ENCODE results near the gene FTL. TPM values are rescaled to one million over a fixed set of nuclear protein-coding genes. Genes with fewer than 3 reads are reported as not detected.
A peak's percentile ranks its signal among the peaks of the same experiment; 100 is the strongest.
"Not testable (repeated sequence)": the region's sequence is repeated elsewhere in the genome, so short reads cannot be mapped to it uniquely, and the experiment has no call there.

The FTL gene
- total and polyA plus RNA-seq, 2 experiments from 2014 or later, result 8,878 to 15,987 TPM

DNA sequence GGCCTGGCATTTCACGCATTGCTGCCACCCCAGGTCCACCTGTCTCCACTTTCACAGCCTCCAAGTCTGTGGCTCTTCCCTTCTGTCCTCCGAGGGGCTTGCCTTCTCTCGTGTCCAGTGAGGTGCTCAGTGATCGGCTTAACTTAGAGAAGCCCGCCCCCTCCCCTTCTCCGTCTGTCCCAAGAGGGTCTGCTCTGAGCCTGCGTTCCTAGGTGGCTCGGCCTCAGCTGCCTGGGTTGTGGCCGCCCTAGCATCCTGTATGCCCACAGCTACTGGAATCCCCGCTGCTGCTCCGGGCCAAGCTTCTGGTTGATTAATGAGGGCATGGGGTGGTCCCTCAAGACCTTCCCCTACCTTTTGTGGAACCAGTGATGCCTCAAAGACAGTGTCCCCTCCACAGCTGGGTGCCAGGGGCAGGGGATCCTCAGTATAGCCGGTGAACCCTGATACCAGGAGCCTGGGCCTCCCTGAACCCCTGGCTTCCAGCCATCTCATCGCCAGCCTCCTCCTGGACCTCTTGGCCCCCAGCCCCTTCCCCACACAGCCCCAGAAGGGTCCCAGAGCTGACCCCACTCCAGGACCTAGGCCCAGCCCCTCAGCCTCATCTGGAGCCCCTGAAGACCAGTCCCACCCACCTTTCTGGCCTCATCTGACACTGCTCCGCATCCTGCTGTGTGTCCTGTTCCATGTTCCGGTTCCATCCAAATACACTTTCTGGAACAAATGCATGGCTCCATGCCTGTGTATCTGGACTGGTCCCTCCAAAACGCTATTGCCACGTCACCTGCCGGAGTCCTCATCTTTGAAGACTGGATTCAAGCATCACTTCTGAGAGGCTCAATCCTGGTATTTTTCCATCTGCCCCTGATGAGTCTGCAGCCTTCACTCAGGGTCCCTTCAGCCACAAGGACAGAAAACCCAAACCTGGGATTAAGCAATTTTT lies 42.3 kb upstream of the FTL start:
- H3K79me2 ChIP-seq, result no peaks in the 10 kb centered on the region
- H3K27me3 ChIP-seq, result no peaks in the 10 kb centered on the region
- H3K9me2 ChIP-seq (replicated peaks; ENCODE audit: insufficient read depth), result no peaks in the 10 kb centered on the region
- H3K36me3 ChIP-seq (replicated peaks; ENCODE audit: insufficient read depth, low read depth), result no peaks in the 10 kb centered on the region
- no peaks in the 10 kb centered on the region for H4K20me1 ChIP-seq (ENCODE audit: insufficient read depth, poor library complexity, severe bottlenecking)
- H3K4me1 ChIP-seq (ENCODE audit: insufficient read depth), result no peaks in the 10 kb centered on the region
- H3K4me2 ChIP-seq, result no peak overlapping the region
- H3K27ac ChIP-seq, result no peak overlapping the region
- 91% methylated on average over 17 of the region's 18 CpGs for WGBS (ENCODE audit: low lambda C conversion rate, missing lambda C conversion rate)
- DNase-seq (ENCODE audit: low spot score), result no peak
- H3K4me3 ChIP-seq, result no peak overlapping the region
- no peak overlapping the region for H2AFZ ChIP-seq
- no peak for TF ChIP-seq EZH2phosphoT487 (IDR thresholded peaks at IDR 0.05; ENCODE audit: low read depth, severe bottlenecking, unreplicated experiment)
- TF ChIP-seq, protein P1, sequence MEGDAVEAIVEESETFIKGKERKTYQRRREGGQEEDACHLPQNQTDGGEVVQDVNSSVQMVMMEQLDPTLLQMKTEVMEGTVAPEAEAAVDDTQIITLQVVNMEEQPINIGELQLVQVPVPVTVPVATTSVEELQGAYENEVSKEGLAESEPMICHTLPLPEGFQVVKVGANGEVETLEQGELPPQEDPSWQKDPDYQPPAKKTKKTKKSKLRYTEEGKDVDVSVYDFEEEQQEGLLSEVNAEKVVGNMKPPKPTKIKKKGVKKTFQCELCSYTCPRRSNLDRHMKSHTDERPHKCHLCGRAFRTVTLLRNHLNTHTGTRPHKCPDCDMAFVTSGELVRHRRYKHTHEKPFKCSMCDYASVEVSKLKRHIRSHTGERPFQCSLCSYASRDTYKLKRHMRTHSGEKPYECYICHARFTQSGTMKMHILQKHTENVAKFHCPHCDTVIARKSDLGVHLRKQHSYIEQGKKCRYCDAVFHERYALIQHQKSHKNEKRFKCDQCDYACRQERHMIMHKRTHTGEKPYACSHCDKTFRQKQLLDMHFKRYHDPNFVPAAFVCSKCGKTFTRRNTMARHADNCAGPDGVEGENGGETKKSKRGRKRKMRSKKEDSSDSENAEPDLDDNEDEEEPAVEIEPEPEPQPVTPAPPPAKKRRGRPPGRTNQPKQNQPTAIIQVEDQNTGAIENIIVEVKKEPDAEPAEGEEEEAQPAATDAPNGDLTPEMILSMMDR (IDR thresholded peaks at IDR 0.05; ENCODE audit: poor library complexity), result no peak
- no peaks in the 10 kb centered on the region for H3K9me3 ChIP-seq (ENCODE audit: low read depth)

DNA sequence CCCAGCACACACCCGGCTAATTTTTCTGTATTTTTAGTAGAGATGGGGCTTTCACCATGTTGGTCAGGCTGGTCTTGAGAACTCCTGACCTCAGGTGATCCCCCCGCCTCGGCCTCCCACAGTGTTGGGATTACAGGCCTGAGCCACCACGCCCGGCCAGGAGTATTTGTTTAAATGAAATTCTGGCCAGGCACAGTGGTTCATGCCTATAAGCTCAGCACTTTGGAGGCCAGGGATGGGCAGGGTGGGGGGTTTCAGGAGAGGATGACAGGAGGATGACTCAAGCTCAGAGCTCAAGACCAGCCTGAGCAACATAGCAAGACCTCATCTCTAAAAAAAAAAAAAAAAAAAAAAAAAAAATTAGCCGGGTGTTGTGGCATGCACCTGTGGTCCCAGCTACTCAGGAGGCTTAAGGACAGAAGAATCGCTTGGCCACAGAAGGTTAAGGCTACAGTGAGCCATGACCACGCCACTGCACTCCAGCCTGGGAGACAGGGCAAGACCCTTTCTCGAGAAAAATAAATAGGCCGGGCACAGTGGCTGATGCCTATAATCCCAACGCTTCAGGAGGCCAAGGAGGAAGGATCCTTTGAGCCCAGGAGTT lies 39.8 kb upstream of the FTL start:
- H3K36me3 ChIP-seq (replicated peaks; ENCODE audit: insufficient read depth, low read depth), result no peaks in the 10 kb centered on the region
- no peaks in the 10 kb centered on the region for H3K9me2 ChIP-seq (replicated peaks; ENCODE audit: insufficient read depth)
- no peak overlapping the region for H3K4me3 ChIP-seq
- no peak for TF ChIP-seq EZH2 (IDR thresholded peaks at IDR 0.05; ENCODE audit: borderline replicate concordance)
- TF ChIP-seq, protein P1 (IDR thresholded peaks at IDR 0.05; ENCODE audit: poor library complexity), result no peak
- no peak for TF ChIP-seq EZH2phosphoT487 (IDR thresholded peaks at IDR 0.05; ENCODE audit: low read depth, severe bottlenecking, unreplicated experiment)
- H3K27ac ChIP-seq, result no peak overlapping the region
- H3K79me2 ChIP-seq, result no peaks in the 10 kb centered on the region
- WGBS (ENCODE audit: low lambda C conversion rate, missing lambda C conversion rate), result 88% methylated on average over 11 of the region's 11 CpGs
- H3K4me2 ChIP-seq, result no peak overlapping the region
- no peaks in the 10 kb centered on the region for H3K27me3 ChIP-seq
- peak; percentile 50 for DNase-seq (ENCODE audit: low spot score)
- H3K4me1 ChIP-seq (ENCODE audit: insufficient read depth), result no peaks in the 10 kb centered on the region
- H4K20me1 ChIP-seq (ENCODE audit: insufficient read depth, poor library complexity, severe bottlenecking), result no peaks in the 10 kb centered on the region
- no peak overlapping the region for H2AFZ ChIP-seq
- no peaks in the 10 kb centered on the region for H3K9me3 ChIP-seq (ENCODE audit: low read depth)

DNA sequence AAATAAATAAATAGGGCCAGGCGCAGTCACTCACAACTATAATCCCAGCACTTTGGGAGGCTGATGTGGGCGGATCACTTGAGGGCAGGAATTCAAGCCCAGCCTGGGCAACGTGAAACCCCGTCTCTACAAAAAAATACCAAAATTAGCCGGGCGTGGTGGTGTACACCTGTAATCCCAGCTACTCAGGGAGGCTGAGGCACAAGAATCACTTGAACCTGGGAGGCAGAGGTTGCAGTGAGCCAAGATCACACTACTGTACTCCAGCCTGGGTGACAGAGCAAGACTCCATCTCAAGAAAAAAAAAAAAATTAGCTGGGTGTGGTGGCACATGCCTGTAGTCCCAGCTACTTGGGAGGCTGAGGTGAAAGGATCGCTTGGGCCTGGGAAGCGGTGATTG lies 39.2 kb upstream of the FTL start:
- H3K36me3 ChIP-seq (replicated peaks; ENCODE audit: insufficient read depth, low read depth); H3K79me2 ChIP-seq; H3K4me3 ChIP-seq; H3K4me2 ChIP-seq; H3K9me3 ChIP-seq (ENCODE audit: low read depth); H2AFZ ChIP-seq; H3K27ac ChIP-seq; H3K27me3 ChIP-seq; H3K4me1 ChIP-seq (ENCODE audit: insufficient read depth); H4K20me1 ChIP-seq (ENCODE audit: insufficient read depth, poor library complexity, severe bottlenecking); H3K9me2 ChIP-seq (replicated peaks; ENCODE audit: insufficient read depth); DNase-seq (ENCODE audit: low spot score): not testable (repeated sequence)
- WGBS (ENCODE audit: low lambda C conversion rate, missing lambda C conversion rate), result 92% methylated on average over 8 of the region's 8 CpGs

DNA sequence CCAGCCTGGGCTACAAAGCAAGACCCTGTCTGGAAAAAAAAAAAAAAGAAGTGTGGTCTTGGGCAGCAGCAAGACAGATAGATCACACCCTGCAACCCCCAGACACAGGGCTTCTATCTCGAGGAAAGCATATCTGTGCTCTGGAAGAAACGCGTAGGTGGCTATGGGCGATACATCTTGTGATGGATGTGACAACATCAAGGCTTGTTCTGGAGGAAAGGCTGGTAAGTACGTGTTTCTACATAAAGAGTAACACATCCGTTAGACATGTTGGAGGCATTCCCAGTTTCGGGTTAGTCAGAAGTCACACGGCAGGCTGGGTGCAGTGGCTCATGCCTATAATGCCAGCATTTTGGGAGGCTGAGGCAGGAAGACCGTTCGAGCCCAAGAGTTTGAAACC lies 38.2 kb upstream of the FTL start:
- H2AFZ ChIP-seq, result no peak overlapping the region
- H3K79me2 ChIP-seq, result no peaks in the 10 kb centered on the region
- TF ChIP-seq EZH2phosphoT487 (IDR thresholded peaks at IDR 0.05; ENCODE audit: low read depth, severe bottlenecking, unreplicated experiment) (no peak), EZH2 (IDR thresholded peaks at IDR 0.05; ENCODE audit: borderline replicate concordance) (no peak)
- TF ChIP-seq, protein P1 (IDR thresholded peaks at IDR 0.05; ENCODE audit: poor library complexity), result no peak
- no peaks in the 10 kb centered on the region for H3K27me3 ChIP-seq
- peak; percentile 54 for DNase-seq (ENCODE audit: low spot score)
- 71% methylated on average over 10 of the region's 10 CpGs for WGBS (ENCODE audit: low lambda C conversion rate, missing lambda C conversion rate)
- no peak overlapping the region for H3K4me3 ChIP-seq
- H3K4me1 ChIP-seq (ENCODE audit: insufficient read depth), result no peaks in the 10 kb centered on the region
- H4K20me1 ChIP-seq (ENCODE audit: insufficient read depth, poor library complexity, severe bottlenecking), result no peaks in the 10 kb centered on the region
- H3K4me2 ChIP-seq, result no peak overlapping the region
- no peaks in the 10 kb centered on the region for H3K9me3 ChIP-seq (ENCODE audit: low read depth)
- no peak overlapping the region for H3K27ac ChIP-seq
- no peaks in the 10 kb centered on the region for H3K9me2 ChIP-seq (replicated peaks; ENCODE audit: insufficient read depth)
- H3K36me3 ChIP-seq (replicated peaks; ENCODE audit: insufficient read depth, low read depth), result no peaks in the 10 kb centered on the region

DNA sequence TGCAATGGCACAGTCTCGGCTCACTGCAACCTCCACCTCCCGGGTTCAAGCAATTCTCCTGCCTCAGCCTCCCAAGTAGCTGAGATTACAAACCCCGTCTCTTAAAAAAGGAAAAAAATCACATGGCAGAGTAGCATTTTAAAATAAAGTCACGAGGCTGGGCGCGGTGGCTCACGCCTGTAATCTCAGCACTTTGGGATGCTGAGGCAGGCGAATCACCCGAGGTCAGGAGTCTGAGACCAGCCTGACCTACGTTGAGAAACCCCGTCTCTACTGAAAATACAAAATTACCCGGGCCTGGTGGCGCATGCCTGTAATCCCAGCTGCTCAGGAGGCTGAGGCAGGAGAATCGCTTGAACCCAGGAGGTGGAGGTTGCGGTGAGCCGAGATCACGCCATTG lies 37.4 kb upstream of the FTL start:
- H4K20me1 ChIP-seq (ENCODE audit: insufficient read depth, poor library complexity, severe bottlenecking); H3K36me3 ChIP-seq (replicated peaks; ENCODE audit: insufficient read depth, low read depth); H3K79me2 ChIP-seq; DNase-seq (ENCODE audit: low spot score); H3K9me3 ChIP-seq (ENCODE audit: low read depth); H3K4me1 ChIP-seq (ENCODE audit: insufficient read depth); H3K27me3 ChIP-seq; H3K9me2 ChIP-seq (replicated peaks; ENCODE audit: insufficient read depth); H3K27ac ChIP-seq; H3K4me2 ChIP-seq; H2AFZ ChIP-seq; H3K4me3 ChIP-seq: not testable (repeated sequence)
- 95% methylated on average over 17 of the region's 17 CpGs for WGBS (ENCODE audit: low lambda C conversion rate, missing lambda C conversion rate)
